Stomach (tissue), 4 donors: ENCODE measurements around the gene IRF1.
A peak's percentile ranks its signal among the peaks of the same experiment; 100 is the strongest.

Source experiments
- CTCF ChIP-seq, 7 experiments: fragments of 450-650 bp in 4 of 7; fragments of 200-600 bp in 3 of 7; sonication (generic) in 3 of 7; IDR thresholded peaks; one replicate each; pipeline ENCODE4 v1.5.1; 2016 to 2019; ENCODE audit warnings: antibody characterized with exemption in 7 of 7, control low read depth in 2 of 7, mild to moderate bottlenecking in 1 of 7
- POLR2A ChIP-seq, 4 donors: fragments of 450-650 bp; IDR thresholded peaks; one replicate each; pipeline ENCODE4 v1.6.1; 2016; ENCODE audit warnings: antibody characterized with exemption in 4 of 4, control low read depth in 2 of 4, mild to moderate bottlenecking in 1 of 4, moderate library complexity in 1 of 4
- POLR2AphosphoS5 ChIP-seq, 3 donors: sonication (generic); formaldehyde crosslinking; IDR thresholded peaks; one replicate each; pipeline ENCODE4 v1.6.1; 2016; ENCODE audit warnings: antibody characterized with exemption in 3 of 3

- TF ChIP-seq CTCF (IDR thresholded peaks at IDR 0.05) = no peak
- no peak for TF ChIP-seq POLR2A (IDR thresholded peaks at IDR 0.05)
- peak in 1 of 3 donors; percentile 55 for TF ChIP-seq POLR2AphosphoS5 (IDR thresholded peaks at IDR 0.05)
These were observed 51.0 kb downstream of the IRF1 start for GRCh38 chr5:132439521-132440089.
